ENCODE results near the gene TNFRSF1B. TPM values are rescaled to one million over a fixed set of nuclear protein-coding genes. Genes with fewer than 3 reads are reported as not detected.

Gene TNFRSF1B
- total and polyA plus RNA-seq, 2 donors (not counting 1 experiment from before 2014, with no cell fraction given): 24.8 to 27.5 TPM

- Histone ChIP-seq H2AFZ (ENCODE audit: low read length) (no peak overlapping the region), H3K9ac (ENCODE audit: insufficient read depth, low read length) (no peak overlapping the region), H3K27me3 (ENCODE audit: control insufficient read depth, insufficient read depth, low read length) (no peaks in the 10 kb centered on the region), H3K79me2 (ENCODE audit: control insufficient read depth, insufficient read depth, low read length) (no peaks in the 10 kb centered on the region), H3K9me3 (ENCODE audit: control insufficient read depth, insufficient read depth, low read depth, low read length) (no peaks in the 10 kb centered on the region), H3K4me1 (ENCODE audit: control insufficient read depth, extremely low read depth, insufficient read depth, low read length) (peaks cover 21% of the 10 kb centered on the region), H3K4me2 (ENCODE audit: extremely low read depth, insufficient read depth, low read length) (no peak overlapping the region), H3K27ac (ENCODE audit: insufficient read depth, low read length) (no peak overlapping the region), H3K4me3 (replicated peaks in 1 of 4; ENCODE audit: control extremely low read depth in 1 of 4, insufficient read depth in 1 of 4, low read depth in 3 of 4, low read length in 4 of 4) (no peak overlapping the region), H3K36me3 (ENCODE audit: control insufficient read depth, insufficient read depth, low read length) (peaks cover 2% of the 10 kb centered on the region), H4K20me1 (ENCODE audit: control insufficient read depth, extremely low read depth, insufficient read depth, low read length) (no peaks in the 10 kb centered on the region)
- TF ChIP-seq EZH2 (IDR thresholded peaks at IDR 0.05; ENCODE audit: low read length, missing control alignments): no peak
- TF ChIP-seq, protein P1, sequence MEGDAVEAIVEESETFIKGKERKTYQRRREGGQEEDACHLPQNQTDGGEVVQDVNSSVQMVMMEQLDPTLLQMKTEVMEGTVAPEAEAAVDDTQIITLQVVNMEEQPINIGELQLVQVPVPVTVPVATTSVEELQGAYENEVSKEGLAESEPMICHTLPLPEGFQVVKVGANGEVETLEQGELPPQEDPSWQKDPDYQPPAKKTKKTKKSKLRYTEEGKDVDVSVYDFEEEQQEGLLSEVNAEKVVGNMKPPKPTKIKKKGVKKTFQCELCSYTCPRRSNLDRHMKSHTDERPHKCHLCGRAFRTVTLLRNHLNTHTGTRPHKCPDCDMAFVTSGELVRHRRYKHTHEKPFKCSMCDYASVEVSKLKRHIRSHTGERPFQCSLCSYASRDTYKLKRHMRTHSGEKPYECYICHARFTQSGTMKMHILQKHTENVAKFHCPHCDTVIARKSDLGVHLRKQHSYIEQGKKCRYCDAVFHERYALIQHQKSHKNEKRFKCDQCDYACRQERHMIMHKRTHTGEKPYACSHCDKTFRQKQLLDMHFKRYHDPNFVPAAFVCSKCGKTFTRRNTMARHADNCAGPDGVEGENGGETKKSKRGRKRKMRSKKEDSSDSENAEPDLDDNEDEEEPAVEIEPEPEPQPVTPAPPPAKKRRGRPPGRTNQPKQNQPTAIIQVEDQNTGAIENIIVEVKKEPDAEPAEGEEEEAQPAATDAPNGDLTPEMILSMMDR (conservative IDR thresholded peaks at IDR 0.05 in 1 of 2, IDR thresholded peaks at IDR 0.05 in 1 of 2; ENCODE audit: low read depth in 1 of 2, low read length in 2 of 2): no peak
- no peak for DNase-seq (ENCODE audit: low read depth in 2 of 2)
These were observed 15.3 kb upstream of the TNFRSF1B start for GRCh38 chr1:12151465-12151864.

DNA sequence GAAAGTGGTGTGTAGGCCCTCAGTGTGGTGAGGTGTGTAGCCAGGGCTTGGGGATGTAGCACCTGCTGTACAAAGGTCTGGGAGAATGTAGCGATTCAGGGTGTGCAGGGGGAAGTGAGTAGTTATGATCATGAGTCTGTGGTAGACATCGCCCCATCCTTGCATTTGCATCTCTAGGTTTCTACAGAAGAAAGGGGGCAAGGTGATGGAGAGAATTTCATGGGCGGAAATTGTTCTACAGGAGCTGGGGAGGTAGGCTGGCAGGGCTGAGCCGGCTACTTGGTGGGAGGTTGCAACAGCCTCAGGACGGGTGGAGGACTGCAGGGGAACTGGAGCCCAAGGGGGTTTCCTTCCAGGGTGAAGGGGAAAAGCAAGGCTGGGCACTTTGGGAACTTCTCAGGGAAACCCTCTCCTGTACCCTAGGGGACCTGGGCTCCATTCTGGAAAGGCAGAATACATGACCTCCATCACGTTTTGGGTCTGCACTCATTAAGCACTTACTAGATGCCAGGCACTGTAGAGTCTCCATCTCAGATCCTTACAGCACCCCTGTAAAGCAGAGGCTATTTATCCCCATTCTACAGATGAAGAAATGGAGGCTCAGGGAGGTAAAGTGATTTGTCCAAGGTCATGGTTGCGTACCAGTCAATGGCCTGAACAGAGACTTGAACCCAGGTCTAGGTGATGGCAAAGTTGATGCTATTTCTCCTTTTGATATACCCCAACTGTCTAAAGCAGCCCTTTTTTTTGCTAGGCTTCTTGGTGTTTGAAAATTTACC is 14.5 kb upstream of the TNFRSF1B start:
- no peak overlapping the region for H3K4me2 ChIP-seq (ENCODE audit: extremely low read depth, insufficient read depth, low read length)
- TF ChIP-seq EZH2 (IDR thresholded peaks at IDR 0.05; ENCODE audit: low read length, missing control alignments): no peak
- TF ChIP-seq, protein P1 (conservative IDR thresholded peaks at IDR 0.05 in 1 of 2, IDR thresholded peaks at IDR 0.05 in 1 of 2; ENCODE audit: low read depth in 1 of 2, low read length in 2 of 2): no peak

DNA sequence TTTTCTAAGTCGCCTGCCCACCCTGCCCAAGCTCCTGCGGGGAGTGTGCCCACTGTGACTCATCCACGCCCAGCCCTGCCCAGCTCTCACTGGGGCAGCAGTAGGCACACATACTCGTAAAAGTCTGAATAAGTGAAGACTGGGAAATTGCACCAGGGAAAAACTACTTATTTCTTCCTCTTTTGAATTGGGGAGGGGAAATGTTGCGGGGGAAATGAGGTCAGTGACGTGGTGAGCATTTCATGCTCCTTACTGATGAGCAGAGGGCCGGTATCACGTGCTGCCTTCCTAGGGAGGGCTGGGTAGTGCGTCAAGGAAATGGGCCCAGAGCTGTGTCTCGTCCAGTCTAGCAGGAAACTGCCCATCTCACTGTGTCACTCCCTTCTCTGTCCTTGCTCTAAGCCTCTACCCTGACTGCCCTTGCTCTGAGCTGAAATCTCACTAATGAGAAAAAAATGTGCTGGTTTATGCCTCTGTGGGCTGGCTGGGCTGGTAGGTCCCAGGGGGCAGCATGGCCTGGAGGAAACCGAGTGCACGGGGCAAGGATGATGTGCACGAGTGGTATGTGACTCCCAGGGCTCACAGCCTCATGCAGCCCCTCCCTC is 13.5 kb upstream of the TNFRSF1B start:
- Histone ChIP-seq H3K79me2 (ENCODE audit: control insufficient read depth, insufficient read depth, low read length) (no peaks in the 10 kb centered on the region), H3K9ac (ENCODE audit: insufficient read depth, low read length) (peak overlapping the region; percentile 25), H3K36me3 (ENCODE audit: control insufficient read depth, insufficient read depth, low read length) (no peaks in the 10 kb centered on the region), H3K27ac (ENCODE audit: insufficient read depth, low read length) (peak overlapping the region; percentile 67), H3K4me3 (replicated peaks in 1 of 4; ENCODE audit: control extremely low read depth in 1 of 4, insufficient read depth in 1 of 4, low read depth in 3 of 4, low read length in 4 of 4) (no peak overlapping the region), H2AFZ (ENCODE audit: low read length) (peak overlapping the region; percentile 28), H3K9me3 (ENCODE audit: control insufficient read depth, insufficient read depth, low read depth, low read length) (no peaks in the 10 kb centered on the region), H4K20me1 (ENCODE audit: control insufficient read depth, extremely low read depth, insufficient read depth, low read length) (no peaks in the 10 kb centered on the region), H3K4me2 (ENCODE audit: extremely low read depth, insufficient read depth, low read length) (peak overlapping the region; percentile 37), H3K4me1 (ENCODE audit: control insufficient read depth, extremely low read depth, insufficient read depth, low read length) (peaks cover 13% of the 10 kb centered on the region), H3K27me3 (ENCODE audit: control insufficient read depth, insufficient read depth, low read length) (no peaks in the 10 kb centered on the region)
- TF ChIP-seq EZH2 (IDR thresholded peaks at IDR 0.05; ENCODE audit: low read length, missing control alignments): no peak
- TF ChIP-seq, protein P1 (conservative IDR thresholded peaks at IDR 0.05 in 1 of 2, IDR thresholded peaks at IDR 0.05 in 1 of 2; ENCODE audit: low read depth in 1 of 2, low read length in 2 of 2): peak in 1 of 2 donors; percentile 6
- peak; percentile 75 to 81 for DNase-seq (ENCODE audit: low read depth in 2 of 2)

More for the DNA sequence above, 14.5 kb upstream of the TNFRSF1B start:
- H3K27ac ChIP-seq (ENCODE audit: insufficient read depth, low read length): no peak overlapping the region
- H3K4me3 ChIP-seq (replicated peaks in 1 of 4; ENCODE audit: control extremely low read depth in 1 of 4, insufficient read depth in 1 of 4, low read depth in 3 of 4, low read length in 4 of 4): no peak overlapping the region
- no peaks in the 10 kb centered on the region for H3K27me3 ChIP-seq (ENCODE audit: control insufficient read depth, insufficient read depth, low read length)
- H2AFZ ChIP-seq (ENCODE audit: low read length): no peak overlapping the region
- no peaks in the 10 kb centered on the region for H3K79me2 ChIP-seq (ENCODE audit: control insufficient read depth, insufficient read depth, low read length)
- no peak overlapping the region for H3K9ac ChIP-seq (ENCODE audit: insufficient read depth, low read length)
- no peak for DNase-seq (ENCODE audit: low read depth in 2 of 2)
- no peaks in the 10 kb centered on the region for H4K20me1 ChIP-seq (ENCODE audit: control insufficient read depth, extremely low read depth, insufficient read depth, low read length)
- peaks cover 17% of the 10 kb centered on the region for H3K4me1 ChIP-seq (ENCODE audit: control insufficient read depth, extremely low read depth, insufficient read depth, low read length)
- H3K9me3 ChIP-seq (ENCODE audit: control insufficient read depth, insufficient read depth, low read depth, low read length): no peaks in the 10 kb centered on the region
- no peaks in the 10 kb centered on the region for H3K36me3 ChIP-seq (ENCODE audit: control insufficient read depth, insufficient read depth, low read length)

Measured in fibroblast of lung (primary cell).